HepG2 (cell line): ENCODE results near the gene BUB1.
"Not testable (repeated sequence)": the region's sequence is repeated elsewhere in the genome, so short reads cannot be mapped to it uniquely, and the experiment has no call there.

Experiments used
- ETV6 ChIP-seq: sonication (generic); formaldehyde crosslinking; conservative IDR thresholded peaks from 2 replicates; pipeline ENCODE4 v1.4.0; 2020; ENCODE audit warnings: missing genetic modification reagents
- FIP1L1 ChIP-seq: fragments of 200-400 bp; formaldehyde crosslinking; IDR thresholded peaks from 2 replicates; pipeline ENCODE4 v1.6.1; 2018; ENCODE audit warnings: low read depth, mild to moderate bottlenecking, low read length, moderate library complexity, borderline replicate concordance; ENCODE audit not compliant: insufficient read depth
- TAF1 ChIP-seq: sonication (generic); formaldehyde crosslinking; IDR thresholded peaks from 2 replicates; pipeline ENCODE4 v1.4.0; 2020; ENCODE audit warnings: missing genetic modification reagents
- ZBTB7A ChIP-seq: sonication (generic); formaldehyde crosslinking; IDR thresholded peaks from 2 replicates; pipeline ENCODE4 v1.8.0; 2022; ENCODE audit warnings: mild to moderate bottlenecking, missing genetic modification reagents

GRCh38 chr2:110588520-110588919 is 89.3 kb downstream of the BUB1 start:
- not testable (repeated sequence) for TF ChIP-seq TAF1; FIP1L1; ZBTB7A (CRISPR knock-in tag); ETV6 (CRISPR knock-in tag)
